ENCODE results near the gene HSPA1L.

The HSPA1L gene

GRCh38 chr6:31762356-31762755 is 52.7 kb downstream of the HSPA1L start, which contains the start of gene SAPCD1:
Gene SAPCD1, plus strand, starts transcription at chr6:31762656. Its CDS starts 399 bp downstream, at chr6:31763055.
- Mint-ChIP-seq H3K27ac (no peak within 1 kb of the TSS), H3K4me3 (no peak within 1 kb of the TSS), H3K36me3 (ENCODE audit: low read depth) (peaks cover 51% of the 10 kb centered on the region), H3K9me3 (no peaks in the 10 kb centered on the region), H3K4me1 (peaks cover 2% of the 10 kb centered on the region), H3K27me3 (no peaks in the 10 kb centered on the region)
- no peak for ATAC-seq
- no peak for DNase-seq

- no peak overlapping the region for H3K27ac Mint-ChIP-seq
- no peak for ATAC-seq
- peaks cover 2% of the 10 kb centered on the region for H3K4me1 Mint-ChIP-seq
- peaks cover 53% of the 10 kb centered on the region for H3K36me3 Mint-ChIP-seq (ENCODE audit: low read depth)
- H3K9me3 Mint-ChIP-seq: no peaks in the 10 kb centered on the region
- H3K4me3 Mint-ChIP-seq: no peak overlapping the region
- no peaks in the 10 kb centered on the region for H3K27me3 Mint-ChIP-seq
- no peak for DNase-seq
Observed at GRCh38 chr6:31761343-31761742, 53.7 kb downstream of the HSPA1L start.

GRCh38 chr6:31760790-31761189 is 54.3 kb downstream of the HSPA1L start:
- H3K4me1 Mint-ChIP-seq: peaks cover 2% of the 10 kb centered on the region
- H3K27ac Mint-ChIP-seq: no peak overlapping the region
- H3K27me3 Mint-ChIP-seq: no peaks in the 10 kb centered on the region
- H3K4me3 Mint-ChIP-seq: no peak overlapping the region
- peaks cover 53% of the 10 kb centered on the region for H3K36me3 Mint-ChIP-seq (ENCODE audit: low read depth)
- ATAC-seq: no peak
- no peak for DNase-seq
- no peaks in the 10 kb centered on the region for H3K9me3 Mint-ChIP-seq

All from activated naive CD8-positive, alpha-beta T cell treated with anti-CD3 and anti-CD28 coated beads, Interleukin-2, amount 50 U/mL, for 24 hours (primary cell).